A673 (cell line): Measurements from ENCODE around the gene C1QTNF4.

Experiments used
- EZH2 ChIP-seq: fragments of 200-600 bp; sonication (generic); IDR thresholded peaks from 2 replicates; pipeline ENCODE4 v1.6.1; 2017; ENCODE audit warnings: borderline replicate concordance, low read depth, mild to moderate bottlenecking, mixed read lengths, antibody characterized with exemption, low read length; ENCODE audit not compliant: poor library complexity, severe bottlenecking
- TF ChIP-seq, protein P1 (sequence below): fragments of 300-800, 200-600 bp; sonication (generic); conservative IDR thresholded peaks from 2 replicates; pipeline ENCODE4 v1.5.1; 2017; ENCODE audit warnings: low read depth, mild to moderate bottlenecking, antibody characterized with exemption, low read length, moderate library complexity, mixed read lengths

DNA sequence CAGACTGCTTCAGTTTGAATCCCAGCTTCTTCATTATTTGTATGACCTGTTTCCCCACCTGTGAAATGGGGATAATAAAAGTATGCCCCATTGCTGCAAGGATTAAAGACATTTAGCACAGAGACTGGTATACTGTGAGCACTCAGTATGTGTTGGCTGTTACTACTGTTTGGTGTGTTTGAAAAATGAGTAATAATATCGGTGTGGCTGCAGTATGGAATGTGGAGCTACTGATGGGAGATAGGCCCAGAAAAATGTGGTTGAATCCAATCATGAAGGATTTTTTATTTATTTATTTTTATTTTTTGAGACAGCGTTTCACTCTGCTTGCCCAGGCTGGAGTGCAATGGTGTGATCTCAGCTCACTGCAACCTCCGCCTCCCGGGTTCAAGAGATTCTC, 9.1 kb upstream of the C1QTNF4 start:
- TF ChIP-seq, protein P1, sequence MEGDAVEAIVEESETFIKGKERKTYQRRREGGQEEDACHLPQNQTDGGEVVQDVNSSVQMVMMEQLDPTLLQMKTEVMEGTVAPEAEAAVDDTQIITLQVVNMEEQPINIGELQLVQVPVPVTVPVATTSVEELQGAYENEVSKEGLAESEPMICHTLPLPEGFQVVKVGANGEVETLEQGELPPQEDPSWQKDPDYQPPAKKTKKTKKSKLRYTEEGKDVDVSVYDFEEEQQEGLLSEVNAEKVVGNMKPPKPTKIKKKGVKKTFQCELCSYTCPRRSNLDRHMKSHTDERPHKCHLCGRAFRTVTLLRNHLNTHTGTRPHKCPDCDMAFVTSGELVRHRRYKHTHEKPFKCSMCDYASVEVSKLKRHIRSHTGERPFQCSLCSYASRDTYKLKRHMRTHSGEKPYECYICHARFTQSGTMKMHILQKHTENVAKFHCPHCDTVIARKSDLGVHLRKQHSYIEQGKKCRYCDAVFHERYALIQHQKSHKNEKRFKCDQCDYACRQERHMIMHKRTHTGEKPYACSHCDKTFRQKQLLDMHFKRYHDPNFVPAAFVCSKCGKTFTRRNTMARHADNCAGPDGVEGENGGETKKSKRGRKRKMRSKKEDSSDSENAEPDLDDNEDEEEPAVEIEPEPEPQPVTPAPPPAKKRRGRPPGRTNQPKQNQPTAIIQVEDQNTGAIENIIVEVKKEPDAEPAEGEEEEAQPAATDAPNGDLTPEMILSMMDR = no peak
- TF ChIP-seq EZH2 = no peak
